Prostate gland (tissue), 2 donors: ENCODE measurements around the gene FOXB1. TPM values are rescaled to one million over a fixed set of nuclear protein-coding genes. Genes with fewer than 3 reads are reported as not detected.

ENCODE experiments used
- DNase-seq: peaks from one replicate; pipeline ENCODE4 v3.0.0-alpha.2; 2019; ENCODE audit warnings: low spot score
- H3K27ac ChIP-seq, 2 donors: fragments of 200-600 bp; sonication (generic); 2 replicates each; pipeline ENCODE4 v1.5.1; 2017 to 2019
- H3K27me3 ChIP-seq: fragments of 200-600 bp; sonication (generic); replicated peaks from 2 replicates; pipeline ENCODE4 v1.5.1; 2019; ENCODE audit not compliant: insufficient read depth
- H3K36me3 ChIP-seq, 2 donors: fragments of 200-600 bp; sonication (generic); 1 replicate in 1 of 2; 2 replicates in 1 of 2; pipeline versions ENCODE4 v1.5.1 to v1.8.1; 2017 to 2019
- H3K4me1 ChIP-seq: fragments of 200-600 bp; sonication (generic); replicated peaks from 2 replicates; pipeline ENCODE4 v1.5.1; 2019
- H3K4me3 ChIP-seq, 2 donors: fragments of 200-600 bp; sonication (generic); 2 replicates each; pipeline ENCODE4 v1.5.1; 2017 to 2019
- H3K9me3 ChIP-seq: fragments of 200-600 bp; sonication (generic); 2 replicates; pipeline ENCODE4 v1.5.1; 2017
- CTCF ChIP-seq, 4 experiments: fragments of 200-600 bp in 2 of 4; fragments of 450-650 bp in 2 of 4; sonication (generic) in 2 of 4; IDR thresholded peaks; 1 replicate in 3 of 4; 2 replicates in 1 of 4; pipeline ENCODE4 v1.5.1; 2016 to 2019; ENCODE audit warnings: antibody characterized with exemption in 4 of 4, mild to moderate bottlenecking in 2 of 4, moderate library complexity in 2 of 4
- POLR2A ChIP-seq: fragments of 450-650 bp; IDR thresholded peaks from one replicate; pipeline ENCODE4 v1.6.1; 2016; ENCODE audit warnings: antibody characterized with exemption, mild to moderate bottlenecking
- POLR2AphosphoS5 ChIP-seq: sonication (generic); formaldehyde crosslinking; IDR thresholded peaks from one replicate; pipeline ENCODE4 v1.6.1; 2017; ENCODE audit warnings: antibody characterized with exemption
- WGBS: methylation state at CpG from one replicate; pipeline ENCODE4 v1.1.5; 2018; 5-methylcytosine and 5-hydroxymethylcytosine counted together
- intact Hi-C: fragments of 100-400 bp; cut with DNase I; formaldehyde crosslinking; loops from one replicate; pipeline ENCODE4 v1.14.2; 2022
- total RNA-seq, 2 donors: library from RNA; depleted of rRNA; stranded (reverse); fragments of >200 nt; gene quantifications; one replicate each; pipeline ENCODE4 v1.1.0, GENCODE V29; 2016

Gene FOXB1
- total RNA-seq, 2 donors from 2014 or later, result not detected

GRCh38 chr15:59991834-59992233 is 12.3 kb upstream of the FOXB1 start:
- H3K36me3 ChIP-seq, result no peaks in the 10 kb centered on the region
- 31% methylated on average over 2 of the region's 2 CpGs for WGBS
- peaks cover 36% of the 10 kb centered on the region for H3K27me3 ChIP-seq
- no peaks in the 10 kb centered on the region for H3K9me3 ChIP-seq
- no peaks in the 10 kb centered on the region for H3K4me1 ChIP-seq
- no peak overlapping the region for H3K4me3 ChIP-seq
- no peak overlapping the region for H3K27ac ChIP-seq
- intact Hi-C loops, result no loop called here
- no peak for TF ChIP-seq POLR2A
- TF ChIP-seq POLR2AphosphoS5, result no peak
- no peak for TF ChIP-seq CTCF (IDR thresholded peaks at IDR 0.05)
- DNase-seq, result no peak

DNA sequence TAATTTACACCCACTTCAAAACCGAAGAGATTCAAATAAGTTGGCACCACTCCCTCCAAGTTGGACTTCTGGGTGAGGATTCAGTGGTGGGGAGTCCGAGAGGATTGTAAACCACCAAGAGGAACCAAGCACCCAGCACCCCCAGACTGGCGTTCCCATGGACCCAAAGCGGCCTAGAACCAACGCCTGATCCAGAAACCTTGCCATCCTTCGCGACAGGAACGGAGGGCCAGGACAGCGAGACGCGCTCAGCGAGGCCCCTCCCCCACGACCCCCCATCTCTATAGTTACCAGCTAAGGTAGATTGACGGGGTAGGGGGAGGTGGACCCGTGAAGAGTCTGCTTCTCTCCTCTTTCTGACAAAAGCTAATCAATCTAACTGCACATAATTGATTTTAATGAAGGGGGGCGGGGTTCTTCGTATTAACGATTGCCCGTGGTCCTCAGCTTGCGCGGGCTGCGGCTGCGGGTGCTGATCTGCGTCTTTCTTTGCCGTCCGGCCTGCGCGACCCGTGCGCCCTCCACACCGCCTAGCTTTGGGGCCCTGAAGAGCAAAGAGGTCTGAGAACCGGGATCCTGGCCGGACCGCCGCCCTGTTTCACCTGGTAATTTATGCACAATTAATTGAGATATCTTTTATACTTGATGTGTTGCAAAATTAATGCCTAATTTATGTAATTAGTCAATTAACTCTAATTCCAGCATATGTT is 10.9 kb upstream of the FOXB1 start:
- no peak overlapping the region for H3K27ac ChIP-seq
- H3K27me3 ChIP-seq, result peaks cover 48% of the 10 kb centered on the region
- no peaks in the 10 kb centered on the region for H3K4me1 ChIP-seq
- H3K4me3 ChIP-seq, result no peak overlapping the region
- no peaks in the 10 kb centered on the region for H3K9me3 ChIP-seq
- no peak for DNase-seq
- intact Hi-C loops, result no loop called here
- 29% methylated on average over 35 of the region's 35 CpGs for WGBS
- no peak for TF ChIP-seq CTCF (IDR thresholded peaks at IDR 0.05)
- no peak for TF ChIP-seq POLR2AphosphoS5
- TF ChIP-seq POLR2A, result no peak
- H3K36me3 ChIP-seq, result no peaks in the 10 kb centered on the region

- Histone ChIP-seq H3K4me1 (no peaks in the 10 kb centered on the region), H3K9me3 (no peaks in the 10 kb centered on the region), H3K27ac (no peak overlapping the region), H3K4me3 (no peak overlapping the region), H3K36me3 (no peaks in the 10 kb centered on the region), H3K27me3 (peaks cover 56% of the 10 kb centered on the region)
- WGBS, result 4% methylated on average over 20 of the region's 20 CpGs
- intact Hi-C loops, result no loop called here
- TF ChIP-seq POLR2AphosphoS5 (no peak), CTCF (IDR thresholded peaks at IDR 0.05) (no peak), POLR2A (no peak)
- no peak for DNase-seq
These were observed 10.1 kb upstream of the FOXB1 start for GRCh38 chr15:59993950-59994401.

DNA sequence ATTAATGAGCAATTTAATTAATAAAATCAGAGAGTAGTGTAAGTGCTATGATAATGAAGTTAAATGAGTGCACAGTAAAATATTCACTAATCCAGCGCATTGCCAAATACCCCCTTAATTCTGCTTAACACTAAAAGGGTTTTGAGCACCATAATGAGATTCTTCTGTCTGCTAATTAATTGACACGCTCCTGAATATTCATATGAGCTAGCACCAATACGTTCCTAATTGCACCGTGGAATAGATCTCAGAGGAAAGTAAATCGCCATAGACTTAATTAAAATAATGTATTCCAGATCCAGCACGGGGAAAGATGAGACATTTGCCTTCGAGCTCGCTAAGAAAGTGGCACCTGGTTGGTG is 9.6 kb upstream of the FOXB1 start:
- DNase-seq, result no peak
- Histone ChIP-seq H3K4me3 (no peak overlapping the region), H3K9me3 (no peaks in the 10 kb centered on the region), H3K27me3 (peaks cover 57% of the 10 kb centered on the region), H3K4me1 (no peaks in the 10 kb centered on the region), H3K27ac (no peak overlapping the region), H3K36me3 (no peaks in the 10 kb centered on the region)
- intact Hi-C loops, result no loop called here
- 10% methylated on average over 8 of the region's 8 CpGs for WGBS
- no peak for TF ChIP-seq CTCF (IDR thresholded peaks at IDR 0.05)
- TF ChIP-seq POLR2A, result no peak
- TF ChIP-seq POLR2AphosphoS5, result no peak

DNA sequence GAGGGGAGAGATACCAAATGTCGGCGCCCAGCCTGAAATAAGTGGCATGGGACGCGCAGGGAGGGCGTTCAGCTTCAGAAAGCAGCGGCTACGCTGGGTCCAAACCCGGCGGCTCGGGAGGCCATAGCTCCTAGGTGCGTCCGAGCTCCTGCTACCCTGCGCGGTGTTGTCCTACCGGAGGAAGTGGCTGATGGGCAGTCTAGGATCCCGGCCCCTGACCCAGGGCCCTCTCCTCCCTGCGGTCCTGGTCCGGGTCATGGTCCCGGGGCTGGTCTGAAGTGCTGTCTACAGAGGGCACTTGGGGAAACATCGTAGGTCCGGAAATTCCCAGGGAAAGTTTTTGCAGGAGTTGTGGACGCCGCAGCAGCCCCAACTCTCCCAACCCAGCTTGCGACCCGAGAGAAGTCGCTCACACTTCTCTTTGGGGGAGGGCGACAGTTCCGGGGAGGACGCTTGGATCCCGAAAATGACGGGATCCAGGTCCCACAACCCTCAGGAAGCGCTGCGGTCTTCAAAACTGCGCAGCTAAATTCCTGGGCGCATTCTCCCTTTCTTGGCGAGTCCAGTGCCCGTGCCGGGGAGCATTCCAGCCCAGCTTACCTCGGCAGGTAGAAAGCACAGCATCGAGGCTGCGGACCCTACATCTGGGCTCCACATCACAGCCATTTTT is 9.1 kb upstream of the FOXB1 start:
- no peak for TF ChIP-seq POLR2AphosphoS5
- no peak for TF ChIP-seq CTCF (IDR thresholded peaks at IDR 0.05)
- TF ChIP-seq POLR2A, result no peak
- H3K27me3 ChIP-seq, result peaks cover 62% of the 10 kb centered on the region
- intact Hi-C loops, result no loop called here
- 4% methylated on average over 41 of the region's 41 CpGs for WGBS
- H3K27ac ChIP-seq, result no peak overlapping the region
- no peaks in the 10 kb centered on the region for H3K4me1 ChIP-seq
- H3K9me3 ChIP-seq, result no peaks in the 10 kb centered on the region
- H3K36me3 ChIP-seq, result no peaks in the 10 kb centered on the region
- DNase-seq, result no peak
- H3K4me3 ChIP-seq, result no peak overlapping the region
